ENCODE data around the gene SEZ6L2. TPM values are rescaled to one million over a fixed set of nuclear protein-coding genes. Genes with fewer than 3 reads are reported as not detected.

The SEZ6L2 gene
- total and polyA plus RNA-seq, 2 of the 13 experiments (the other 11 are each of a cell fraction or from before 2014, with no cell fraction given), result 14.9 to 16.9 TPM

GRCh38 chr16:29821643-29822115 is 77.7 kb downstream of the SEZ6L2 start (continued):
- TF ChIP-seq ARID4A (CRISPR knock-in tag; IDR thresholded peaks at IDR 0.05; ENCODE audit: borderline replicate concordance), result 0 out of 2 replicates have a peak, but pooled peaks have one; percentile 17
- no peak for TF ChIP-seq ZNF160 (CRISPR knock-in tag; IDR thresholded peaks at IDR 0.05)
- no peak for TF ChIP-seq TERF1 (CRISPR knock-in tag; IDR thresholded peaks at IDR 0.05)
- no peak for TF ChIP-seq ZNF674 (CRISPR knock-in tag; IDR thresholded peaks at IDR 0.05; ENCODE audit: low read depth)
- TF ChIP-seq ZNF224 (CRISPR knock-in tag; IDR thresholded peaks at IDR 0.05), result no peak
- no peak for TF ChIP-seq ZSCAN22 (CRISPR knock-in tag; IDR thresholded peaks at IDR 0.05)
- no peak for TF ChIP-seq JUN (CRISPR knock-in tag; IDR thresholded peaks at IDR 0.05)
- TF ChIP-seq NFATC3 (CRISPR knock-in tag; IDR thresholded peaks at IDR 0.05), result no peak
- no peak for TF ChIP-seq HDAC6 (IDR thresholded peaks at IDR 0.05; ENCODE audit: low read depth, low read length)
- TF ChIP-seq ZNF605 (CRISPR knock-in tag; IDR thresholded peaks at IDR 0.05), result peak; percentile 56
- TF ChIP-seq ZNF800 (CRISPR knock-in tag; IDR thresholded peaks at IDR 0.05), result no peak
- TF ChIP-seq ZNF646 (CRISPR knock-in tag; IDR thresholded peaks at IDR 0.05), result no peak
- no peak for TF ChIP-seq NCOR1 (IDR thresholded peaks at IDR 0.05; ENCODE audit: borderline replicate concordance, low read length)
- TF ChIP-seq ZNF616 (CRISPR knock-in tag; IDR thresholded peaks at IDR 0.05; ENCODE audit: low read depth), result no peak
- TF ChIP-seq TGIF2 (CRISPR knock-in tag; IDR thresholded peaks at IDR 0.05), result 0 out of 2 replicates have a peak, but pooled peaks have one; percentile 26
- peak; percentile 4; the same call in 1 of the 2 replicates for TF ChIP-seq GATA4 (IDR thresholded peaks at IDR 0.05; ENCODE audit: borderline replicate concordance, low read depth)
- TF ChIP-seq ATF1 (CRISPR knock-in tag; IDR thresholded peaks at IDR 0.05), result no peak

Measured in HepG2 (cell line).